Measurements from ENCODE around the gene CKM. TPM values are rescaled to one million over a fixed set of nuclear protein-coding genes. Genes with fewer than 3 reads are reported as not detected.

The CKM gene
- 1,000 to 10,000 TPM; 3,088 to 7,765 (median 4,540) TPM for total RNA-seq
- 1,000 to 10,000 TPM; 2,078 to 4,353 TPM for polyA plus RNA-seq
- long read RNA-seq, donor 1, transcript CKM-201 (8 exons, 1,657 nt) = major isoform, 12,147 of 14,278 reads
- long read RNA-seq, donor 1, partial matches to known transcripts = 1,901 of 14,278 reads
- long read RNA-seq, donor 1, other reads (novel, unspliced or antisense) = 230 of 14,278 reads
- long read RNA-seq, donor 2, transcript CKM-201 (8 exons, 1,657 nt) = major isoform, 22,693 of 26,499 reads
- long read RNA-seq, donor 2, partial matches to known transcripts = 3,408 of 26,499 reads
- long read RNA-seq, donor 2, other reads (novel, unspliced or antisense) = 398 of 26,499 reads
- long read RNA-seq, donor 3, transcript CKM-201 (8 exons, 1,657 nt) = major isoform, 35,838 of 40,191 reads
- long read RNA-seq, donor 3, partial matches to known transcripts = 3,889 of 40,191 reads
- long read RNA-seq, donor 3, other reads (novel, unspliced or antisense) = 464 of 40,191 reads

DNA sequence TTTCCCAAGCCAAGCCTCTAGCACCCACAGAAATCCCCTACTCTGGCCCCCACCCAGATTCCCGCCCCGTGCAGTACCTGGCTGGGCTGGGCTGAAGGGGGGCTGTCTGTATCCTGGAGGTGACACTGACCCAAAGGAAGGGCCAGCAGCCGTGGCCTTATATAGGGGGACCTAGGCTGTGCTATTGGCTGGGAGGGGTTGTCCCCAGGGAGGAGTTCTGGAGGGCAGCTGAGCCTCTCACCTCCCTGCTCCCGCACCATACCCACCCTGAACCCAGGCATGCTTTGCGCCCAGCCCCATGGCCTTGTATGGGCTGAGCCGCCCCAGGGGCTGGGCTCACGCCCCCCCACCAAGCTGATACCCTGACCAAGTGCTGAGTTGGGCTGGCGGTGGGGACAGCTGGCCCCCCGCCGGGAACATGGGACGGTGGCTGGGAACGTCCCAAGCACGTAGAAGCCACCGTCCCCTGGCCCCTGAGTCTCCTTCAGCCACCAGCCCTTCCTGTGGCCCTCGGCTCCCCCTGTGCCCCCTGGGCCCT is at the start of gene CKM:
CKM (minus strand) TSS at position 132 of the 538 bp plus-strand sequence. CDS start 3,162 bp downstream, outside the sequence.
- Histone ChIP-seq H3K4me3 (peak within 1 kb of the TSS; percentile 32 to 64 (median 56)), H3K27me3 (peaks cover 0 to 31% (median 17%) of the 10 kb centered on the region in 7 donors), H3K4me1 (peaks cover 0 to 55% (median 8%) of the 10 kb centered on the region in 9 donors), H3K9me3 (no peaks in the 10 kb centered on the region), H3K36me3 (peaks cover 0 to 17% (median 0%) of the 10 kb centered on the region in 9 donors), H3K27ac (peak within 1 kb of the TSS; percentile 79 to 99 (median 96))
- intact Hi-C loops (cut with DNase I) = loop anchor here in 1 of 10 donors (10.0 kb wide), 1 partner anchor 68 kb away; the partner anchor contains the start of gene MARK4
- 14 to 27% methylated on average over 15 of the region's 15 CpGs for WGBS, 2 donors
- DNase-seq (peak; percentile 79 to 81), ATAC-seq (peak; percentile 76 to 91 (median 84))
- TF ChIP-seq CTCF (IDR thresholded peaks at IDR 0.05) = no peak

GRCh38 chr19:45370410-45371204 is 47.9 kb upstream of the CKM start, which contains the start of gene ERCC2:
ERCC2 (minus strand) TSS chr19:45370573; CDS start chr19:45370540, 33 bp downstream.
- Histone ChIP-seq H3K4me3 (peak within 1 kb of the TSS; percentile 51 to 93 (median 82)), H3K9me3 (no peaks in the 10 kb centered on the region), H3K27ac (peak within 1 kb of the TSS in 9 of 10 donors; percentile 63 to 89 (median 74)), H3K36me3 (peaks cover 0 to under 1% (median 0%) of the 10 kb centered on the region in 9 donors), H3K27me3 (no peaks in the 10 kb centered on the region), H3K4me1 (peaks cover 0 to 15% (median 9%) of the 10 kb centered on the region in 9 donors)
- peak; percentile 99 to 100 for DNase-seq
- intact Hi-C loops (cut with DNase I) = no loop called here
- peak; percentile 97 to 100 (median 99) for ATAC-seq
- WGBS, 2 donors = 4% methylated on average over 51 to 55 of the region's 55 CpGs
- TF ChIP-seq CTCF (IDR thresholded peaks at IDR 0.05) = no peak

GRCh38 chr19:45368737-45369340 is 46.2 kb upstream of the CKM start:
- H3K36me3 ChIP-seq = peaks cover 0 to 17% (median 0%) of the 10 kb centered on the region in 9 donors
- TF ChIP-seq CTCF (IDR thresholded peaks at IDR 0.05) = no peak
- no peak overlapping the region for H3K4me3 ChIP-seq
- DNase-seq (no peak), ATAC-seq (no peak)
- no peaks in the 10 kb centered on the region for H3K27me3 ChIP-seq
- H3K9me3 ChIP-seq = no peaks in the 10 kb centered on the region
- peaks cover 0 to 15% (median 9%) of the 10 kb centered on the region in 9 donors for H3K4me1 ChIP-seq
- intact Hi-C loops (cut with DNase I) = no loop called here
- no peak overlapping the region for H3K27ac ChIP-seq
- 92 to 95% methylated on average over 11 of the region's 11 CpGs for WGBS, 2 donors
